Germinal center (tissue), 1 donor: ENCODE data around the gene MAPRE3.
"Not testable (repeated sequence)": the region's sequence is repeated elsewhere in the genome, so short reads cannot be mapped to it uniquely, and the experiment has no call there.

Experiments used
- DNase-seq: peaks from one replicate; pipeline ENCODE4 v3.0.0; 2012; ENCODE audit warnings: mixed read lengths, low spot score

Gene MAPRE3

GRCh38 chr2:26970244-26970927, at the start of gene MAPRE3:
Gene MAPRE3 (plus strand): TSS chr2:26970637. CDS start chr2:27022219, 51,582 bp downstream.
- peak; percentile 88 for DNase-seq

- no peak for DNase-seq
Measured at GRCh38 chr2:26921323-26921722, 49.1 kb upstream of the MAPRE3 start.

- DNase-seq = peak; percentile 68
Measured at GRCh38 chr2:26922405-26923188, 47.8 kb upstream of the MAPRE3 start.

DNA sequence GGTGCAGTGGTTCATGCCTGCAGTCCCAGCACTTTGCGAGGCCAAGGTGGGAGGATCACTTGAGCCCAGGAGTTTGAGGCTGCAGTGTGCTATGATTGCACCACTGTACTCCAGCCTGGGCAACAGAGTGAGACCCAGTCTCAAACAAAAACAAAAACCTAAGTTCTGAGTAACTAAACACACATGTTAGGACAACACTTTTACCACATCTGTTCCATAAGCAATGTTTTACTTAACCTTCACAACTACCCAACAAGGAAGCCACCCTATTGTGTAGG, 47.3 kb upstream of the MAPRE3 start:
- not testable (repeated sequence) for DNase-seq

- DNase-seq = no peak
Measured at GRCh38 chr2:26924731-26925099, 45.7 kb upstream of the MAPRE3 start.

GRCh38 chr2:26925100-26925791, 45.2 kb upstream of the MAPRE3 start:
- no peak for DNase-seq

- no peak for DNase-seq
Measured at GRCh38 chr2:26927221-26927620, 43.2 kb upstream of the MAPRE3 start.

DNA sequence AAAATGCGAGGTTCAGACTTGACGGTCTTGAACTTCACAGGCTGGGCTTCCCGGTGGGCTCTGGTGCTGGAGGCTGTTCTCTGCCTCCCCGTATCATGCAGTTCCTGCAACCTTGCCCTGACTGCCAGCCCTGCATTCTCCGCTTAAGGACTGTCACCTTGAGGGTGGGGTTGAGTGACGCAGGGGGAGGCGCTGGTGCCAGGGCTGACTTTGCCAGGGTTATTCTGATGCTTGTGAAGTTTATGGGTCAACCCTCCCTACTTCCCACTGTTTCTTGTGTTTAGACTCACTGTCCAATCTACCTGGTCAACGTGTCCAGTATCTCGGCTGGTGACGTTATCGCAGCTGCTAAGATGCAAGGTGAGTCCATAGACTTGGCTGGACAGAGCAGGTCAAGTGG, 37.5 kb upstream of the MAPRE3 start:
- DNase-seq = no peak

DNA sequence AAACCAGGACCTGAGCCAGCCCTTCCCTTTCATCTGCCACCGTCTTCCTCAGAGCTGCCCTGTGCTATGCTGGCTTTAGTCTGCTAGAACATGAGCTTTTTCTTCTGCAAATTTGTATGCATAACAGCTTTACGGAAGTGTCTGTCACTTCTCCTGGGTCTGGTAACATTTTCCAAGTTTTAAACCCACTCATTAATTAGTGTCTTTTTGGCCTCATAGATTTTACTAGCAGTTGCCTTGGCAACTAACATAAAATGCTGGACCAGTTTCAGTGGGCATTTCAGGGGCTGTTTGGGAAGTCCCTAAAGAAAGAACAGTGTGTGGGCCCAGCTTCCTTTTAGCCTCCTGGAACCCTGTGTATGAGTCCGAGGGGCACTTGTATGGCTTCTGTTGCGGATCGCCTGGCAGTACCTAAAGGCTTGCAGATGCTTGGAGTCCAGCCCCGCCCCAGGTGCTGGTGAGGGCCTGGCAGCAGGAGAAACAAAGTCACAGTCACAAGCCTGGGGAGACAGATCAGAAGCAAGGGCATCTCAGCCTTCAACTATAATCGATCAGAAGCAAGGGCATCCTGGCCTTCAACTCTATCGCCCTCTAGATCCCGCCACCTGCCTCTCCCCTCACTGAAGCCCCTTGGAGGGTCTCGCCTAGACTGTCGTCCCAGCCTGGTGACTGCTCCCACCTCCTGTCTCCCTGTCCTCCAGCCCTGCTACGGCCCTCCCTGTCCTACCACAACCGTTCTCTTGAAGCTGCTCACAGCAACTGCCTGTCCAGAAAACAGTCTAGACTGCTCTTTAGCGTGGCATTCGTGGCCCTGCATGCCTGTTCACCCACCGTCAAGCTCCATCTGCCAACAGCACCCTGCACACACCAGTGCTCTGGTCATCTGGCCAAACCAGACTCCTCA, 36.8 kb upstream of the MAPRE3 start:
- no peak for DNase-seq

- no peak for DNase-seq
Measured at GRCh38 chr2:26934335-26934724, 36.1 kb upstream of the MAPRE3 start.

GRCh38 chr2:26934985-26935384, 35.5 kb upstream of the MAPRE3 start:
- DNase-seq = no peak

- no peak for DNase-seq
Measured at GRCh38 chr2:26936855-26937254, 33.6 kb upstream of the MAPRE3 start.

DNA sequence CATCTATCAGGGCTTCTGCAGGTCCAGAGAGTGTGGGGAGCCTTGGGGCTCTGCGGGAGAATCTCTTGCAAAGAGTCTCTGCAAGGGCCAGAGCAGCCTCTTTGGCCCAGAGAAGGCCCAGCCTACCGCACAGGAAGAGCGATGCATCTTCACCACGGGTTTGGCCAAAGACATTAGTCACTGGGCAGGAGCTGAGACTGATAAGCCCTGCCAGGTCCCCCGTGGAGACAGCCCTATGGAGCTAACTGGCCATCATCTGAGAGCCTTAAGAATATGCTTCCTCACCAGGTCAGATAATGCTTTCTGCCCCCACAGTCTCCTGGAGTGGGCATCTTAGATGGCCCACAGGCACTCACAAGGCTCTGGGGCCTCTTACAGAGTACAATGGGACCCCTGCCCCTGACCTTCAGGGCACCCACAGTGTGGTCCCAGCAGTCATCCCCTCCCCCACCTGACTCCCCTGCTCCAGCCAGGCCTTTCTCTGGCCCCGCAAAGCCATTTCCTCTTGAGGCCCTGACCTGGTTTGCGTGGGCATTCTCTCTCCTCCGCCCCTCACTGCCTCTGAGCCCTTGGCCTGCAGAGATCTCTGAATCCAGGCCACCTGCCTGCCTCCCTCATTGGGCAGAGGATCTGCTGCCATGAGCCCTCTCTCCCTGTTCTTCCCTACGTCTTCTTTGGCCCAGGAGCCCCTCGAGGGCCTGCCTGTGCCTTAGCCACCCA, 31.9 kb upstream of the MAPRE3 start:
- DNase-seq = no peak

DNA sequence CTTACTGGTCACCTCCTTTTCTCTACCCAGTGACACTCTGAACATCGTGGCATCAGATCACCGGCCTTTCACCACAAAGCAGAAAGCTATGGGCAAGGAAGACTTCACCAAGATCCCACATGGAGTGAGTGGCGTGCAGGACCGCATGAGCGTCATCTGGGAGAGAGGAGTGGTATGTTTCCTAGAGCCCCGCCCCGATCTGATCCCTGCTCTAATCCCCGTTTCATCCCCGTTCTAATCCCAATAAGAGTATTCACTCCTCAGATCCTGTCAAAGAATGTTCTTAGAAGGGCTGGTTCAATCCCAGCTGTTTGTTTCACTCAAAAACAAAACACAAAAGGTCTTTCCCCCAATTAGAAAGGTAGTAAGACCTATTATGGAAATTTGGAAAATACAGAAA, 30.4 kb upstream of the MAPRE3 start:
- DNase-seq = no peak

GRCh38 chr2:26941486-26941885, 29.0 kb upstream of the MAPRE3 start:
- DNase-seq = no peak

DNA sequence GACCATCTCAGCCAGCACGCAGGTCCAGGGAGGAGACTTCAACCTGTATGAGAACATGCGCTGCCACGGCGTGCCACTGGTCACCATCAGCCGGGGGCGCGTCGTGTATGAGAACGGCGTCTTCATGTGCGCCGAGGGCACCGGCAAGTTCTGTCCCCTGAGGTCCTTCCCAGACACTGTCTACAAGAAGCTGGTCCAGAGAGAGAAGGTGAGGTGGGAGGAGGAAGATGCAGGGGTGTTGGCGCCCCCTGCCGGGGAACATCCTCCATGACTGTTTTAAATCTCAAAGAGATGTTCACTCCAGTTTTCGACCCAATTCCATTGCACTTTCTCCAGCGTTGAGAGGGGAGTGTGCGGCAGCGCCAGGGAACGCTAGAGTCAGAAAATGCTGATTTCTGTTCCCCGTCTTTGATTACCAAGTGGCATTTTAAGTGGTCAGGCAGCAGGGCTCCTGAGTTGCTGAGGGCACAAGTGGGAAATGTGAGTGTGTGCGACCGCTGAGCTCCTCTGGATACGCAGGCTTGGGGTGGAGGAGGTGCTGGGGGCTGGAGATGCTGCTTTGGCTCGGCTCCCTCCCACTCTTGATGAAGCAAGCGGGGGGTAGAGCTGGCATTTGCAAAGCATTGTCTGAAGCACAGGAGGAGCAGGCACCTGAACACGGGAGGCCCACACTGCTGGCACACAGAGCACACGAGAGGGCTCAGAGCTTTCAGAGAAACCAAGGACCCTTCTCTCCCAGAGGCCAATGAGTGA, 27.7 kb upstream of the MAPRE3 start:
- peak; percentile 78 for DNase-seq

DNA sequence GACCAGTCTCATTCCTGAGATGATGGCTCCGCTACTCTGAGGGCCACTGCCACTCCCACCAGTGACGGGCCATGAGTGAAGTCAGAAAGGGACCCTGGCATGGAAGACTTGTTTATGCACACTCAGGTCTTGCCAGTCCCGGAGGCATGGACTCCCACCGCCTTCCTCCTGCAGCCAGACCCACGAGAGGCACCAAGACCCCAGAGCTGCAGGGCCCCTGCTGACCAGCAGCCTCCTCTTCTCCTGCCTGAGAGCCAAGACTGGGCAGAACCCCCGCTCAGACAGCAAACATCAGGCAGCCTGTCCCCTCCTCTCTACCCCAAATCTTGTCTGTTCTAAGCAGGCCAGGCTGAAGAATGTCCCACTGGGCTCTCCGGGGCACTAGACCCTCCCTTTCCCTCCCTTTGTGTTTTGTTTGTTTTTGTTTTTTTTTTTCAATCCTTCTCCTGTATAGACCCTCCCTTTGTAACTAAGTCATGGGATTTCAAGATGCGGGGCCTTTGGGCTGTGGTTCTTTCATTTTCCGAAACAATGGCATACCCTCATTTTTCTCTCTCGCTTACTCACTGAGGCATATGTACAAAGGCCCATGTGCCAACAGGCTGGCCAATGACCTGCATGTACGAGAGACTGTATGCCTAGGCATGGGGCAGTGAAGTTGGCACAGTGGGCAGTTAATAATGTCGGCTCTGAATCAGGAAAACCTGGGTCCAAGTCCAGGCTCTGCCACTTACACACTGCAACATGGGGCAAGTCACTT, 24.3 kb upstream of the MAPRE3 start:
- no peak for DNase-seq

DNA sequence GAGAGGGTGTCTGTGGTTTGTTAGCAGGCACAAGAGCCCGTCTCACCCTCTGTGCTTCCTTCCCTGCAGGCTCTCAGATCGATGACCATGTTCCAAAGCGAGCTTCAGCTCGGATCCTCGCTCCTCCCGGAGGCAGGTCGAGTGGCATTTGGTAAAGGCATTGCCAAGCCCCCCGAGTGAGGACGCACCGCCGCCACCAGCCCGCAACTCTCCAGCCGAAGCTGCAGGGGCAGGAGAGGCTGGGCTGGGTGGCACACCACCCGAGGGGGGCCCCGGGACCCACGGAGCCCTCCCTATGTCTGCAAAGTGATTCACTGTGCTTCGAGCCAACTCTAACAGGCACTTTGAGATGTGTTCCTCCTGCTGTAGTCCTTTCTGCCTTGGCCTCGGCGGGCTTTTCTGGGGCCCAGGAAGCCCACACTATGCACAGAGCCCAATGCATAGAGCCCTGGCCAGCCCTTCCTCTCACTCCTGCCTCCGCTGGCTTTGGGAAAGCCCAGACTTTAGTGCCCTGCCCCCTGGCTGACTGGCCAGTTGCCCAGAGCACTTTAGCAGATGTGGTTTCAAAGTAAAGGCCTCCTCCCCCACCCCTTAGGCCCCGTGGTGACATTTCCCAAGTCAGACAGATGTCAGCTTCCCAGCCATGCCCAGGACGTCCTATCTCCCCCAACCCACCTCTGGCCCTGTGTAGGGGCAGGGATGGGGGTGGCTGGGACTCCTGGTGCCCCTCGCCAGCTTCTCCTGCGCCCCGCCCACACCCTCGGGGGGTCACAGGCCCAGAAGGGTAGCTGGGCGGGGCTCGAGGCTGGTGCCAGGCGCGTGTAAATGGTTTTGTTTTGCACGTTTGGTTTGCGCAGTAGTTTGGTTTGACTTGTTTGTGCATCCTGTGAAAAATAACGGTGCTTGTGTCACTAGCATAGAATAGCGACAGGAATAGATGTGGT, 23.3 kb upstream of the MAPRE3 start:
- no peak for DNase-seq

DNA sequence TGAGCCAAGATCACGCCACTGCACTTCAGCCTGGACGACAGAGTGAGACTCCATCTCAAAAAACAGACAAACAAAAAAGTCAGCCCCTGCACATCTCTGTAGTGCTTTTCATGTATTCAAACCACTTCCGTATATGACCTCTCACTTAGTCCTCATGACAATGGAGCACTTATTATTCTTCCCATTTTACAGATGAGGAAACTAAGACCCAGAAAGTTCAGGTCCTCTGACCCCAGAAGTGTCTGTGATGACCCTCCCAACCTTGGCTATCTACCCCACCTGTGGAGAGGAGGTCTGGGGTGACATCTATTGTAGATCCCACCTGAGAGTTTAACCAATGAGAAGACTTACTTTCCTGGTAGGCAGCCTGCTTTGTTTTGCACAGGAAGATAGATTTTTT, 21.6 kb upstream of the MAPRE3 start:
- no peak for DNase-seq
